EH (cell line): ENCODE results near the gene FBF1.
A peak's percentile ranks its signal among the peaks of the same experiment; 100 is the strongest.
"Not testable (repeated sequence)": the region's sequence is repeated elsewhere in the genome, so short reads cannot be mapped to it uniquely, and the experiment has no call there.

ENCODE experiments used
- DNase-seq: peaks from one replicate; pipeline ENCODE4 v3.0.0-alpha.2; 2015; ENCODE audit warnings: low read depth

FBF1 gene

DNA sequence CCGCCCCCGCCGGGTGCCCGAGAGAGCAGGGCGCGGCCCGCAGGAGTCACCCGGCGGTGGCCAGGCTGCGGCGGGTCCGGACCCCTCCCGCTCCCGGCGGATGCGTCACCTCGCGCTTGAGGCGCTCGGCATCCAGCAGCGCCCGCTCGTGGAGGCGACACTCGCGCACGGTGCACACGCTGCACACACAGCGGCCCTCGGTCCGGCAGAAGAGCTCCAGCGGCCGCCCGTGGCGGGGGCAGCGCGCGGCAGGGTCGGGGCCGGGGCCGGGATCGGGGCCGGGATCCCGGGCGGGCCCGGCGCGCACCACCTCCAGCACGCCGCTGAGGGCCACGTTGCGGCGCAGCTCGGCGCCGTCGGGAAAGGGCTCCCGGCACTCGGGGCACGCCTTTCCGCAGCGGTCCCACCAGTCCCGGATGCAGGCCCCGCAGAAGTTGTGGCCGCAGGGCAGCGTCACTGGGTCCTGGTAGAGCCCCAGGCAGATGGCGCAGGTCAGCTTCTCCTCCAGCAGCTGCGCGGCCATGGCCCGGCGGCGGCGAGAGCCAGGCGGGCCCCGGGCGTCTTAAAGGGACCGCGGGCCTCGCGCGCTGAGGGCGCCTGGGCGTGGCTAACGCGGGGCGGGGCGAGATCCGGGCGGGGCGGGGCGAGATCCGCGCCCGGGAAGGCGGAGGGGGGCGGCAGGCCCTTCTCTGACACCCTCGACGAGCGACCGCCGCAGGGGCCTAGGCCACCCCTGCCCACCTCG lies 44.3 kb downstream of the FBF1 start, which contains the start of gene TRIM65:
TSS of gene TRIM65 (minus strand) at position 537 of the 745 bp plus-strand sequence. CDS start at position 523, 14 bp downstream.
- peak; percentile 82 for DNase-seq

GRCh38 chr17:75895370-75896155 lies 45.3 kb downstream of the FBF1 start:
- DNase-seq, result peak; percentile 43

DNA sequence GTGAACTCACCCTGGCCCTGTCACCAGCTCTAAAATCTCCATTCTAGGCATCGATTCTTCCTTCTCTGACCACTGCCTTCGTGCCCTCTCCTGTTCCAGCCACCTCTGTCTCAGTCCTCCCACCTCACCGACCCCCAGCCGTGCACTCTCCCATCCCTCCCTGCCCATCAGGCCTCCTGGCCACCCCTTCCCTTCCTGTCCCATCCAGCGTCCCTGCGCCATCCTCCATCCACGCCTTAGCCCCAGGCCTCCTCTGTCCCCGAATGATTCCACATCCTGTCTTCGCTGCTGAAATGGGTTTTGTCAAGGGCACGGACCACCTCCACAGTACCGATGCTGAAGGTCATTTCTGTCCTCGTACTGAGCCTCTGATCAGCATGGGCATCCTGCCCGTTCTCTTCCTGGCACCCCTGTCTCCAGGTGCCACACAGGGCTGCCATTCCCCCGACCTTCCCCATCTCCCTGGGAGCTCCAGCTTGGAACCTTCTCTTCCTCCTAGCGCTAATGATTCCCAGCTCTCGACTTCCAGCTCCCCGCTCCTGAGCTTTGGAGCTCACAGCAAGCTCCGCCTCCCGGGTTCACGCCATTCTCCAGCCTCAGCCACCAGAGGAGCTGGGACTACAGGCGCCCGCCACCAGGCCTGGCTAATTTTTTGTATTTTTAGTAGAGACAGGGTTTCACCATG lies 46.7 kb downstream of the FBF1 start:
- peak; percentile 56 for DNase-seq

DNA sequence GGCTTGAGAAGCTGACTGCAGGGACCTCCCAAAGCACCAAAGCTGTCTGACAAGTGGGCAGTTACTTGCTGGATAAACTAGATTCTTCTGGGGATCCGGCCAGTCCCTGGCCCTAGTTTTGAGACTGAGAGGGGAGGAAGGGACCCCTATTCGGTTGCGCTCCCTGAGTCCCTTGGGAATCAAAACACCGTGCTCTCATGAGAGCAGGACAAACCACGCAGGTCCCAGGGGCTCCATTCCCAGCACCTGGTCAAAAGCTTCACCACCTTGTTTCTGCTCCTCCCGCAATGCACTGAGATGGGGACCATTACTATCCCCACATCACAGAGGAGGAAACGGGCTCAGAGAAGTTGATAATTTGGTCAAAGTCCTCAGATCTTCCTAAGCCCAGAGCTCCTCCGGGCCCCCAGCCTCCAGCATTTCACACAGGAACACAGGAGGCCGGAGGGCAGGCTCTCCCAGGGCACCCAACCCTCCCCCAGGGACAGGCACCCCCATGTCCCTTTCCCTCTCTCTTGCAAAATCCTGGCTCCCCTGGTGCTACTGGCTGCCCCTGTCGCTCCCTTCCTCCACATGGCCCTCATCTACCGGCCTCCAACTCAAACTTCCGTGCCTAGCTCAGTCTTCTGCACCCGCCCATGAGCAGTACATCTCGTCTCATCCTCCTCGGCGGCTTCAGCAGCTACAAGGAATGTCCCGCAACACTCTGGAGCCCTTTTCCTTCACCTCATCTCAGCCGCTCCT lies 47.4 kb downstream of the FBF1 start:
- no peak for DNase-seq

DNA sequence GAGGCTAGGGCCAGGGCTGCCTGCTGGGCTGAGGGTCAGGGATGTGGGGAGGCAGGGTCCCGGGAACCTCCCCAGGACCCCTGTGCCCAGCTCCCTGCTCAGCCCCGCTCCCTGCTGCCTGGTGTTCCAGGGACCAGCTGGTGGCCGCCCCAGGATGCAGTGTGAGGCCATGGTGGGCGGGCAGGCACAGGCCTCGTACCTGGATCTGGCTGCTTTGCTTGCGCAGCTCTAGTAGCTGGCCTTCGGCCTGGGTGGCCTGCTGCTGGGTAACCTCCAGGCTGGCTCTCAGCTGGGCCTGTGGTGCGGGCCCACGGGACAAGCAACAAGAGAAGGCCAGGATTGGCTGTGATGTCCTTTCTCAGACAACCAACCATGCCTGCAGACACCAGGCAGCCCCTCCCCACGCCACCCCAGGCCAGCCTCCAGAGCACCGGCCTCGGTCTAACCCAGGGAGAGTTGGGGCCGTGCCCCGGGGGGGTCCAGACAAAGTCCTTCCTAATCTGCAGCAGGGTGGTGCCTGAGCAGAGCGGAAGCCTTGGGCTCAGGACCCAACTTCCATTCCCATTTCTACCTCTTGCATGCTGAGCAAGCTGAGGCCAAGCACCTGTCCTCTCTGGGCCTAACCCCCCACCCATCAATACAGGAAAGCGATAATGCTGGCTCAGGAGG lies 48.2 kb downstream of the FBF1 start:
- DNase-seq, result no peak

DNA sequence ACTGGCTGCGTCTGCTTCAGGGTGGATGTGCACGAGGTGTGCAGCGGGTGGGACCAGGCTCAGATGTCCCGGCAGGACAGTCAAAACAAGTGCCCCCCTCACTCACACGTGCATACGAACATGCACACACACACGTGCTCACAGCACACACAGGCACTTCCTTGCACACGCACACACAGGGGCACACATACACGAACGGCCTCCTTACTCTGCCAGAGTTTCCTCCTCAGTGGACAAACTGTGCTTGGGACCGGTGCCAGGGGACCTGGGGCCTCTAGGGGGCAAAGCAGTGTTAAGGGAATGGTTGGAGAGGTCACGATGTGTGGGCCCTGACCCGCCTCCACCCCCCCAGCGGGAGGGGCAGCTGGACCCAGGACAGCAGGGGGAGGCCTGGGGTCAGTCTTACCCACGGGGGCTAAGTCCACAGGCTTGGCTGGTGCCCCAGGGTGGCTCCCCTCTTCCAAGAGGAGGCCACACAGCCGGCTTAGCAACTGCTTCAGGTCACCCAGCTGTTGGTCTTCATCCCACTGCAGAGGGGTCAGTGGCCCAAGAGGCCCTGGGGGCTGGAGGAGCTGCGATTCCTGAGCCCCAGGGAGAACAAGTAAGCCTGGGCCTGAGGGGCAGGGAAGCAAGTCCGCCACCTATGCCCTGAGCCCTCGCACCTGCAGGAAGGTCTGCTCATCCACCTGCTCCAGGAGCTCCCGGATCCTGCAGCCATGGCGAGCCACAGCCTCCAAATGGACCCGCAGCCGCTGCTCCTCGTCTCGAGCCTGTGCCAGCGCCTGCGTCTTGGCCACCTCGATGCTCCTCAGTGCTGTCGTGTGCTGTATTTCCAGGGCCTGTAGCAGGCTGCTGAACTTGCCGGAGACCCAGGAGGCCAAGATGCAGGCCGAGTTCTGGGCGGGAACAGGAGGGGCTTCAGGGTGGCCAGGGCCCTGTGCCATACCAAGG lies 49.0 kb downstream of the FBF1 start:
- no peak for DNase-seq

DNA sequence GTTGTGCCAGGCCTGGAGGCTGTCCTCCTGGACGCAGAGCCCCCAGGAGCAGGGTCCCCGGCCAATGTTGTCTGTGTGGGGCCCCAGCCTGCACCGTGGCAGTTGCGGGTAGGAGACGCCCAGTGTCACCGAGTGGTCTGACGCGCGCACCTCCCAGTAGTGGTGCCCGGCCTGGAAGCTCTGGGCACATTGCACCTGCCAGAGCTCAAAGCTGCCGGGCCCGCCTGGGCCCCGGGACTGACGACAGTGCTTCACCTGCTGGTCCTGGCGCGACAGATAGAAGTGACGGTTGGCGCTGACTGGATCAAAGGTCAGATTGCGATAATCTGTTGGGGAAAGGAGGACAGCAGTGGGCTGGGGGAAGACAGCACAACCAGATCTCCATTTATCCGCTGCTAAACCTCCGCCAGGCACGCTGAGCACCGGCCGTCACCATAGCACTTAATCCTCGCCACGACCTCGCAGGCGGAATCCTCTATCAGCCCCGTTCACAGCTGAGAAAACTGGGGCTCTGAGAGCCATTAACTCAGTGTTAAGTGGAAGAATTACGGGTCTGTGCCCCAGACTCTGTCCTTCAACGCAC lies 49.7 kb downstream of the FBF1 start:
- DNase-seq, result no peak

- no peak for DNase-seq
These were observed 51.4 kb downstream of the FBF1 start for GRCh38 chr17:75889454-75889853.

- no peak for DNase-seq
These were observed 52.4 kb downstream of the FBF1 start for GRCh38 chr17:75888484-75888883.

GRCh38 chr17:75885860-75886259 lies 55.0 kb downstream of the FBF1 start:
- DNase-seq, result not testable (repeated sequence)

DNA sequence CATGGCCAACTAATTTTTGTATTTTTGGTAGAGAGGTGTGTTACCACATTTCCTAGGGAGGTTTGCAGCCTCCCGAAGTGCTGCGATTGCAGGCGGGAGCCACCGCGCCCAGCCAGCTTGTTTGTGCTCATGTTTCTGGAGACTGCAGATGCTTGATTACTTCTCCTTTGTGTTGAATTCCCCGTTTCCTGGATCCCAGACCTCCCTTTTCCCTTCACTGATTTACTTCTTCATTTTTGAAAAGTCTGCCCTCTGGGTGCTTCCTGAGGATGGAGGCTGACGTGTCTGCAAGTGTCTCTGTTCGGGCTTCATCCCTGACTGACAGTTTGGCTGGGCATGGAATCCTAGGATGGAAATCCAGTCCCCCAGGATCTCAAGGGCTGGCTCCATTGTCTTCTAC lies 55.4 kb downstream of the FBF1 start:
- DNase-seq, result no peak

GRCh38 chr17:75881678-75882454 lies 59.0 kb downstream of the FBF1 start:
- no peak for DNase-seq

DNA sequence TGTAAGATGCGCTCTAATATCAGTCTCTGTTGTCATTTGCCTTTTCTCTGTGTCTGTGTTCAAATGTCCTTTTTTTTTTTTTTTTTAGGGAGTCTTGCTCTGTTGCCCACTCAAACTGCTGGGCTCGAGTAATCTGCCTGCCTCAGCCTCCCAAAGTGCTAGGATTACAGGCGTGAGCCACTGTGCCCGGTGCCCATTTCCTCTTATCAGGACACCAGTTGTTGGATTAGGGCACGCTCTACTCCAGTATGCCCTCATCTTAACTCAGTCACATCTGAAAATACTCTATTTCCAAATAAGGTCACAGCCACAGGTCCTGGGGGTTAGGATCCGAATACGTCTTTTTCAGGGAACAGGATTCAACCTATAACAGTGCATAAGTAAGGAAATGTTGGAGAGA lies 60.6 kb downstream of the FBF1 start:
- DNase-seq, result no peak

DNA sequence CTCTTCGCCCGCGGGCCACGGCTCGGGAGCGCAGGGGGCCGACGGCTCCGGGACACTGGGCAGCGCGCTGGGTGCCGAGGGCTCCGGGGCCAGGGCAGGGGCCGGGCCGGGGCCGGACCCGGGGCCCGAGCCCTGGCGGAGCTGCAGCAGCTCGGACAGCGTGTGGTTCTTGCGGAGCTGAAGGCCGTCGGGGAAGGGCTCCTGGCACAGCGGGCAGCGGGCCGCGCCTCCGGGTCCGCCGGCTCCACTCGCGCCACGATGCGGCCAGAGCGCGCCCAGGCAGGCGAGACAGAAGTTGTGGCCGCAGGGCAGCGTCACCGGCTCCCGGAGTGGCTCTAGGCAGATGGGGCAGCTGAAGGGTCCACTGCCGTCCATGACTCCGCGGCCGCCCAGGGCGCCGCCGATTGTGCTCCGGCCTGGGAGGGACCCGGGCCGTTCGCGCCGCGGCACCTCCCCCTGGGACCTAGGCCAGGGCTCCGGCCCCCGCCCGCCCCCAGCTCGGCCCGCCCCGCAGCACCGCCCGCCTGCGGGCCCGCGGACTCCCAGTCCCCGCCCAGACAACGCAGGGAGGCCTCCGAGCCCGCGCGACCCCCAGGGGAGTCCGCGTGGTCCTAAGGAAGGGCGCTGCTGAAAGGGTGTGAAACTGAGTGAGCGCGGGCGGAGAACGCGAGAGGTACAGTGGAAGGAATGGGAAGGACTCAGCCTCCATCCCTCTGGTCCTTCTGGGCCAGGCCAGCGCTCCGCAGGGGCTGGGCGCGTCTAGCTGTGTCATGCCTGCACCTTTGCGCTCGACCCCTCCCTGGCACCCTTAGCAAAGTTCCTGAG lies 62.5 kb downstream of the FBF1 start, which contains the start of gene TRIM47:
TSS of gene TRIM47 (minus strand) at position 408 of the 825 bp plus-strand sequence. CDS start at position 375, 33 bp downstream.
- DNase-seq, result peak; percentile 48

- DNase-seq, result peak; percentile 73
These were observed 63.1 kb downstream of the FBF1 start for GRCh38 chr17:75877752-75878173.

DNA sequence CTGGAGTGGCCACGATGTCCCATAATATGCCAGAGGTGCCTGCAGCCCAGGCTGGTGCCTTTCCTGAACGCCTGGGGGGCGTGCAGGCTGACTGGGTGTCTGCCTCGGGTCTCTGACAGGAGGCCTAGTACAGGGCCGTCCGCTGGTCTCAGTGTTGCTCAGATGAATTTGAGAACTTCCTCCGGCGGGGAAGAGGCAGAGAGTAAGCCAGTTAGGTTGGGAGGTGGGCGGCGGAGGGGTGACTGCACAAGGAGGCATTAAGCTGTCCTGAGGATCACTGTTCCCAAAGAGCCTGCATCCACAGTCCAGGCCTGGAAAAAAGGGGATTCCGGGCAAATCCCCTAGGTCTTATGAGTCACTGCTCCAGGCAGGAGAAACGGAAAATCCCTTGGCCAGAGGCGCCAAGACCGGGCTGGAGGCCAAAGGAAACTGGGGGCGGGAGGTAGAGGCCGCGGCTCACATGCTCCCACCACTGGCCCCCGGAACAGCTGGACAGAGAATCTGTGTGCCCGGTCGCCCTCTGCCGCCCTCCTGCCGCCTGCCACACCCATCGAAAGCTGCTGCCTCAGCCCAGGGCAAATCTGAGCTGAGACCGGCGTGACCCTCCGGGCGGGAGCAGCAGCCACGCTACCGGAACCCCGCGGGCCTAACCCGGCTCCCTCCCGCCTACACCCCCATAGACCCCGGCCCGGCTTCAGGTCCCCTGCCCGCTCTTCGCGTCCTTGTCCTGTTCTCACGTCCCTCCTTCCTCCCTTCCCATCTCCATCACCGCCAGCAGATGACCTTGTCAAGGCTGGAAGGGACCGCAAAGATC lies 63.7 kb downstream of the FBF1 start:
- peak; percentile 94 for DNase-seq
